HEK293T (cell line): Measurements from ENCODE around the gene DSPP.

Experiments used
- BHLHE40 ChIP-seq: fragments of 450-650 bp; IDR thresholded peaks from 2 replicates; pipeline ENCODE4 v1.6.1; 2016; ENCODE audit warnings: mild to moderate bottlenecking, moderate library complexity, borderline replicate concordance
- FOXM1 ChIP-seq: fragments of 450-650 bp; IDR thresholded peaks from 2 replicates; pipeline ENCODE4 v1.6.1; 2017; ENCODE audit warnings: mild to moderate bottlenecking, borderline replicate concordance
- L3MBTL2 ChIP-seq: fragments of 450-650 bp; conservative IDR thresholded peaks from 2 replicates; pipeline ENCODE4 v1.6.1; 2016; ENCODE audit warnings: mild to moderate bottlenecking
- PKNOX1 ChIP-seq: fragments of 450-650 bp; IDR thresholded peaks from 2 replicates; pipeline ENCODE4 v1.6.1; 2016
- ZNF384 ChIP-seq: fragments of 450-650 bp; IDR thresholded peaks from 2 replicates; pipeline ENCODE4 v1.6.1; 2016

- no peak for TF ChIP-seq BHLHE40
- TF ChIP-seq PKNOX1 = no peak
- no peak for TF ChIP-seq FOXM1
- no peak for TF ChIP-seq ZNF384
- TF ChIP-seq L3MBTL2 = no peak
Observed at GRCh38 chr4:87592124-87592523, 16.2 kb upstream of the DSPP start.
